GM12878 (cell line): ENCODE results near the gene AP2S1. TPM values are rescaled to one million over a fixed set of nuclear protein-coding genes. Genes with fewer than 3 reads are reported as not detected.

ENCODE experiments used
- BHLHE40 ChIP-seq, 2 experiments: fragments of 450-650 bp in 1 of 2; IDR thresholded peaks; 2 replicates each; pipeline ENCODE4 v1.6.1; 2011 to 2017; ENCODE audit warnings: low read depth in 2 of 2, borderline replicate concordance in 1 of 2, improper control_type of control experiment in 1 of 2, low read length in 1 of 2, mild to moderate bottlenecking in 1 of 2
- HDAC6 ChIP-seq: fragments of 200-600 bp; sonication (generic); IDR thresholded peaks from one replicate; pipeline ENCODE4 v1.8.0; 2017; ENCODE audit warnings: antibody characterized with exemption; ENCODE audit not compliant: unreplicated experiment
- NFXL1 ChIP-seq: fragments of 450-650 bp; IDR thresholded peaks from 2 replicates; pipeline ENCODE4 v1.6.1; 2017; ENCODE audit warnings: antibody characterized with exemption, mild to moderate bottlenecking, borderline replicate concordance
- SIN3A ChIP-seq: IDR thresholded peaks from 2 replicates; pipeline ENCODE4 v1.6.1; 2012; ENCODE audit warnings: low read depth, low read length, improper control_type of control experiment
- SMARCA5 ChIP-seq: fragments of 450-650 bp; IDR thresholded peaks from 2 replicates; pipeline ENCODE4 v1.6.1; 2017; ENCODE audit warnings: mild to moderate bottlenecking
- ZNF207 ChIP-seq: fragments of 450-650 bp; IDR thresholded peaks from 2 replicates; pipeline ENCODE4 v1.6.1; 2014; ENCODE audit warnings: antibody characterized with exemption, mild to moderate bottlenecking, borderline replicate concordance
- ZNF384 ChIP-seq: IDR thresholded peaks from 2 replicates; pipeline ENCODE4 v1.6.1; 2012; ENCODE audit warnings: low read depth, mild to moderate bottlenecking, low read length, improper control_type of control experiment, borderline replicate concordance
- polyA plus RNA-seq, 11 experiments: library from polyadenylated mRNA; depleted of rRNA in 4 of 11; unstranded in 6 of 11; stranded (reverse) in 5 of 11; fragments of >200 nt; fragmentation: Nextera tagmentation in 4 of 11; fragmentation: Illumina TruSeq in 1 of 11; extraction: Ambion mirVana in 4 of 11; extraction: Trizol in 1 of 11; gene quantifications; 1 replicate in 1 of 11; 2 replicates in 10 of 11; pipeline versions ENCODE4 v1.2.1 to v1.2.3, GENCODE V29; 2011 to 2016; ENCODE audit warnings: inconsistent platforms in 2 of 11, missing spikeins in 2 of 11, low read depth in 1 of 11
- total RNA-seq, 4 experiments: library from RNA; depleted of rRNA in 3 of 4; stranded (reverse); fragments of >200 nt in 3 of 4; fragmentation: Illumina TruSeq in 1 of 4; extraction: Trizol in 1 of 4; gene quantifications; 2 replicates each; pipeline versions ENCODE4 v1.2.1 to v1.2.3, GENCODE V29; 2013 to 2021
- TF ChIP-seq, protein P1 (sequence below): IDR thresholded peaks from 2 replicates; pipeline ENCODE4 v1.6.1; 2011; ENCODE audit warnings: borderline replicate concordance, low read depth, mild to moderate bottlenecking, moderate library complexity, low read length; ENCODE audit not compliant: insufficient read depth, poor library complexity, severe bottlenecking
- TF ChIP-seq, protein P2 (sequence below): IDR thresholded peaks from 2 replicates; pipeline ENCODE4 v1.6.1; 2012; ENCODE audit warnings: mild to moderate bottlenecking, low read depth, low read length
- TF ChIP-seq, protein P3 (sequence below), 3 experiments: IDR thresholded peaks in 2 of 3; conservative IDR thresholded peaks in 1 of 3; 2 replicates each; pipeline ENCODE4 v1.5.1; 2011; ENCODE audit warnings: low read depth in 3 of 3, low read length in 3 of 3, mild to moderate bottlenecking in 3 of 3, control low read depth in 2 of 3, moderate library complexity in 2 of 3, inconsistent platforms in 1 of 3, mixed read lengths in 1 of 3; ENCODE audit not compliant: control insufficient read depth in 2 of 3, insufficient read depth in 1 of 3; ENCODE audit errors: extremely low read depth in 1 of 3
- TF ChIP-seq, protein P4 (sequence below): fragments of 450-650 bp; IDR thresholded peaks from 2 replicates; pipeline ENCODE4 v1.6.1; 2014; ENCODE audit warnings: mild to moderate bottlenecking
- TF ChIP-seq, protein P5 (sequence below): fragments of 450-650 bp; IDR thresholded peaks from 2 replicates; pipeline ENCODE4 v1.6.1; 2017; ENCODE audit warnings: mild to moderate bottlenecking, moderate library complexity
- TF ChIP-seq, protein P6 (sequence below): IDR thresholded peaks from 2 replicates; pipeline ENCODE4 v1.6.1; 2012; ENCODE audit warnings: low read depth, low read length, improper control_type of control experiment

AP2S1 gene
- total and polyA plus RNA-seq, 10 of the 15 experiments (the other 5 are each of a cell fraction or from before 2014, with no cell fraction given), result 10.8 to 239 (median 104) TPM

DNA sequence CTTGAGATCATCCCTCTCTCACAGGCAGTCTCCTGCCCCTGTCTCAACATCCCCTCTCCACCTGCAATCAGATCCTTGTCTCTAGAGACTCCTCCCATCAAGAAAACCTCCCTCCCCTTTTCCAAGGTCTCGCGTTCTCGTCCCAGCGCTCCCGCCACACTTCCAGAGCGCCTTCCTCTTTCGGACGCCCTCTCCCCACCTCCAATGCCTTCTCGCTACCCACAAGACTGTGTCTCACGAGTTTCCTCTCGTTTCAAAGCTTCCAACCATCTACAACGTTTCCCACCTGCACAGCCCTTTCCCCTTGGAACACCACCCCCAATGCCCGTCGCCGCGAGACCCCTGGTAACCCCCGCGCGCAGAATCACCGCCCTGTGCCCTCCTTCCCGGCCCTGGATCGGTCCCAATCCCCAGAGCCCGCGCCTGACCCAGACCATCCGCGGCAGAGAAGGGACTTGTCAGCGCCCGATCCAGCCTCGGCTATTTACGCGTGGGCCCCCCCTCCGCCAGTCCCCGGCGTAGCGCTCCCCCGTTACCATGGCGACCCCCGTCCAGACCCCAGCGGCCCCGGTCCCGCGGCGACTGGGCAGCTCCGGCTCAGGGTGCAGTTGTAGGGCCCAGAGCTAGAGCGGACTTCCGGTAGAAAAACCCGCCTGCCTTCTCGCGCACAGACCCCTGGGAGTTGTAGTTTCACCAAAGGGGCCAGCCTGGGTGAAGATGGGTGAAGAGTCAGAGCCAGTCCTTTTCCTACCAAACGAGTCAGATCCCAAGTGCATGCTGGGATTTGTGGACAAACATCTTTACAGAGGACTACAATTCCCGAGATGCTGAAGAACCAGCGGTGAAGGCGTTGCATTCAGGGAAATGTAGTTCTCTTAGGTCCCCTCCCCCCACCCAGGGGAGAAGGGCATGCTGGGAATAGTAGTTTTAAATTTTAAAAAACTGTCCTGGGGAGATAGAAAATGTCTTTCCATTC lies at the start of gene AP2S1 (continued):
- TF ChIP-seq, protein P1, sequence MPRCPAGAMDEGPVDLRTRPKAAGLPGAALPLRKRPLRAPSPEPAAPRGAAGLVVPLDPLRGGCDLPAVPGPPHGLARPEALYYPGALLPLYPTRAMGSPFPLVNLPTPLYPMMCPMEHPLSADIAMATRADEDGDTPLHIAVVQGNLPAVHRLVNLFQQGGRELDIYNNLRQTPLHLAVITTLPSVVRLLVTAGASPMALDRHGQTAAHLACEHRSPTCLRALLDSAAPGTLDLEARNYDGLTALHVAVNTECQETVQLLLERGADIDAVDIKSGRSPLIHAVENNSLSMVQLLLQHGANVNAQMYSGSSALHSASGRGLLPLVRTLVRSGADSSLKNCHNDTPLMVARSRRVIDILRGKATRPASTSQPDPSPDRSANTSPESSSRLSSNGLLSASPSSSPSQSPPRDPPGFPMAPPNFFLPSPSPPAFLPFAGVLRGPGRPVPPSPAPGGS, result no peak
- TF ChIP-seq BHLHE40 (IDR thresholded peaks at IDR 0.05; ENCODE audit: borderline replicate concordance in 1 of 2, low read depth in 2 of 2, low read length in 1 of 2), result no peak
- TF ChIP-seq SIN3A, result no peak; the same call in 1 of the 2 replicates
- TF ChIP-seq, protein P2, sequence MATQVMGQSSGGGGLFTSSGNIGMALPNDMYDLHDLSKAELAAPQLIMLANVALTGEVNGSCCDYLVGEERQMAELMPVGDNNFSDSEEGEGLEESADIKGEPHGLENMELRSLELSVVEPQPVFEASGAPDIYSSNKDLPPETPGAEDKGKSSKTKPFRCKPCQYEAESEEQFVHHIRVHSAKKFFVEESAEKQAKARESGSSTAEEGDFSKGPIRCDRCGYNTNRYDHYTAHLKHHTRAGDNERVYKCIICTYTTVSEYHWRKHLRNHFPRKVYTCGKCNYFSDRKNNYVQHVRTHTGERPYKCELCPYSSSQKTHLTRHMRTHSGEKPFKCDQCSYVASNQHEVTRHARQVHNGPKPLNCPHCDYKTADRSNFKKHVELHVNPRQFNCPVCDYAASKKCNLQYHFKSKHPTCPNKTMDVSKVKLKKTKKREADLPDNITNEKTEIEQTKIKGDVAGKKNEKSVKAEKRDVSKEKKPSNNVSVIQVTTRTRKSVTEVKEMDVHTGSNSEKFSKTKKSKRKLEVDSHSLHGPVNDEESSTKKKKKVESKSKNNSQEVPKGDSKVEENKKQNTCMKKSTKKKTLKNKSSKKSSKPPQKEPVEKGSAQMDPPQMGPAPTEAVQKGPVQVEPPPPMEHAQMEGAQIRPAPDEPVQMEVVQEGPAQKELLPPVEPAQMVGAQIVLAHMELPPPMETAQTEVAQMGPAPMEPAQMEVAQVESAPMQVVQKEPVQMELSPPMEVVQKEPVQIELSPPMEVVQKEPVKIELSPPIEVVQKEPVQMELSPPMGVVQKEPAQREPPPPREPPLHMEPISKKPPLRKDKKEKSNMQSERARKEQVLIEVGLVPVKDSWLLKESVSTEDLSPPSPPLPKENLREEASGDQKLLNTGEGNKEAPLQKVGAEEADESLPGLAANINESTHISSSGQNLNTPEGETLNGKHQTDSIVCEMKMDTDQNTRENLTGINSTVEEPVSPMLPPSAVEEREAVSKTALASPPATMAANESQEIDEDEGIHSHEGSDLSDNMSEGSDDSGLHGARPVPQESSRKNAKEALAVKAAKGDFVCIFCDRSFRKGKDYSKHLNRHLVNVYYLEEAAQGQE, result no peak
- TF ChIP-seq, protein P3, sequence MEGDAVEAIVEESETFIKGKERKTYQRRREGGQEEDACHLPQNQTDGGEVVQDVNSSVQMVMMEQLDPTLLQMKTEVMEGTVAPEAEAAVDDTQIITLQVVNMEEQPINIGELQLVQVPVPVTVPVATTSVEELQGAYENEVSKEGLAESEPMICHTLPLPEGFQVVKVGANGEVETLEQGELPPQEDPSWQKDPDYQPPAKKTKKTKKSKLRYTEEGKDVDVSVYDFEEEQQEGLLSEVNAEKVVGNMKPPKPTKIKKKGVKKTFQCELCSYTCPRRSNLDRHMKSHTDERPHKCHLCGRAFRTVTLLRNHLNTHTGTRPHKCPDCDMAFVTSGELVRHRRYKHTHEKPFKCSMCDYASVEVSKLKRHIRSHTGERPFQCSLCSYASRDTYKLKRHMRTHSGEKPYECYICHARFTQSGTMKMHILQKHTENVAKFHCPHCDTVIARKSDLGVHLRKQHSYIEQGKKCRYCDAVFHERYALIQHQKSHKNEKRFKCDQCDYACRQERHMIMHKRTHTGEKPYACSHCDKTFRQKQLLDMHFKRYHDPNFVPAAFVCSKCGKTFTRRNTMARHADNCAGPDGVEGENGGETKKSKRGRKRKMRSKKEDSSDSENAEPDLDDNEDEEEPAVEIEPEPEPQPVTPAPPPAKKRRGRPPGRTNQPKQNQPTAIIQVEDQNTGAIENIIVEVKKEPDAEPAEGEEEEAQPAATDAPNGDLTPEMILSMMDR (IDR thresholded peaks at IDR 0.05 in 2 of 3, conservative IDR thresholded peaks at IDR 0.05 in 1 of 3; ENCODE audit: control insufficient read depth in 2 of 3, extremely low read depth in 1 of 3, insufficient read depth in 1 of 3, low read depth in 3 of 3, low read length in 3 of 3), result no peak
- no peak for TF ChIP-seq NFXL1
- TF ChIP-seq ZNF207, result 0 out of 2 replicates have a peak, but pooled peaks have one; percentile 80
- TF ChIP-seq SMARCA5, result peak; percentile 48; the same call in 1 of the 2 replicates
- TF ChIP-seq HDAC6, result no peak
- TF ChIP-seq, protein P4, sequence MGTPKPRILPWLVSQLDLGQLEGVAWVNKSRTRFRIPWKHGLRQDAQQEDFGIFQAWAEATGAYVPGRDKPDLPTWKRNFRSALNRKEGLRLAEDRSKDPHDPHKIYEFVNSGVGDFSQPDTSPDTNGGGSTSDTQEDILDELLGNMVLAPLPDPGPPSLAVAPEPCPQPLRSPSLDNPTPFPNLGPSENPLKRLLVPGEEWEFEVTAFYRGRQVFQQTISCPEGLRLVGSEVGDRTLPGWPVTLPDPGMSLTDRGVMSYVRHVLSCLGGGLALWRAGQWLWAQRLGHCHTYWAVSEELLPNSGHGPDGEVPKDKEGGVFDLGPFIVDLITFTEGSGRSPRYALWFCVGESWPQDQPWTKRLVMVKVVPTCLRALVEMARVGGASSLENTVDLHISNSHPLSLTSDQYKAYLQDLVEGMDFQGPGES, result no peak
- TF ChIP-seq, protein P5, sequence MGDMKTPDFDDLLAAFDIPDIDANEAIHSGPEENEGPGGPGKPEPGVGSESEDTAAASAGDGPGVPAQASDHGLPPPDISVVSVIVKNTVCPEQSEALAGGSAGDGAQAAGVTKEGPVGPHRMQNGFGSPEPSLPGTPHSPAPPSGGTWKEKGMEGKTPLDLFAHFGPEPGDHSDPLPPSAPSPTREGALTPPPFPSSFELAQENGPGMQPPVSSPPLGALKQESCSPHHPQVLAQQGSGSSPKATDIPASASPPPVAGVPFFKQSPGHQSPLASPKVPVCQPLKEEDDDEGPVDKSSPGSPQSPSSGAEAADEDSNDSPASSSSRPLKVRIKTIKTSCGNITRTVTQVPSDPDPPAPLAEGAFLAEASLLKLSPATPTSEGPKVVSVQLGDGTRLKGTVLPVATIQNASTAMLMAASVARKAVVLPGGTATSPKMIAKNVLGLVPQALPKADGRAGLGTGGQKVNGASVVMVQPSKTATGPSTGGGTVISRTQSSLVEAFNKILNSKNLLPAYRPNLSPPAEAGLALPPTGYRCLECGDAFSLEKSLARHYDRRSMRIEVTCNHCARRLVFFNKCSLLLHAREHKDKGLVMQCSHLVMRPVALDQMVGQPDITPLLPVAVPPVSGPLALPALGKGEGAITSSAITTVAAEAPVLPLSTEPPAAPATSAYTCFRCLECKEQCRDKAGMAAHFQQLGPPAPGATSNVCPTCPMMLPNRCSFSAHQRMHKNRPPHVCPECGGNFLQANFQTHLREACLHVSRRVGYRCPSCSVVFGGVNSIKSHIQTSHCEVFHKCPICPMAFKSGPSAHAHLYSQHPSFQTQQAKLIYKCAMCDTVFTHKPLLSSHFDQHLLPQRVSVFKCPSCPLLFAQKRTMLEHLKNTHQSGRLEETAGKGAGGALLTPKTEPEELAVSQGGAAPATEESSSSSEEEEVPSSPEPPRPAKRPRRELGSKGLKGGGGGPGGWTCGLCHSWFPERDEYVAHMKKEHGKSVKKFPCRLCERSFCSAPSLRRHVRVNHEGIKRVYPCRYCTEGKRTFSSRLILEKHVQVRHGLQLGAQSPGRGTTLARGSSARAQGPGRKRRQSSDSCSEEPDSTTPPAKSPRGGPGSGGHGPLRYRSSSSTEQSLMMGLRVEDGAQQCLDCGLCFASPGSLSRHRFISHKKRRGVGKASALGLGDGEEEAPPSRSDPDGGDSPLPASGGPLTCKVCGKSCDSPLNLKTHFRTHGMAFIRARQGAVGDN, result no peak
- TF ChIP-seq, protein P6, sequence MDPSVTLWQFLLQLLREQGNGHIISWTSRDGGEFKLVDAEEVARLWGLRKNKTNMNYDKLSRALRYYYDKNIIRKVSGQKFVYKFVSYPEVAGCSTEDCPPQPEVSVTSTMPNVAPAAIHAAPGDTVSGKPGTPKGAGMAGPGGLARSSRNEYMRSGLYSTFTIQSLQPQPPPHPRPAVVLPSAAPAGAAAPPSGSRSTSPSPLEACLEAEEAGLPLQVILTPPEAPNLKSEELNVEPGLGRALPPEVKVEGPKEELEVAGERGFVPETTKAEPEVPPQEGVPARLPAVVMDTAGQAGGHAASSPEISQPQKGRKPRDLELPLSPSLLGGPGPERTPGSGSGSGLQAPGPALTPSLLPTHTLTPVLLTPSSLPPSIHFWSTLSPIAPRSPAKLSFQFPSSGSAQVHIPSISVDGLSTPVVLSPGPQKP, result peak; percentile 68; the same call in 1 of the 2 replicates
- TF ChIP-seq ZNF384, result no peak
